ENCODE data around the gene GNAO1. TPM values are rescaled to one million over a fixed set of nuclear protein-coding genes. Genes with fewer than 3 reads are reported as not detected.

The GNAO1 gene
- polyA plus RNA-seq, 1 of the 3 experiments (the other 2 are of a cell fraction) = 0.30 TPM

DNA sequence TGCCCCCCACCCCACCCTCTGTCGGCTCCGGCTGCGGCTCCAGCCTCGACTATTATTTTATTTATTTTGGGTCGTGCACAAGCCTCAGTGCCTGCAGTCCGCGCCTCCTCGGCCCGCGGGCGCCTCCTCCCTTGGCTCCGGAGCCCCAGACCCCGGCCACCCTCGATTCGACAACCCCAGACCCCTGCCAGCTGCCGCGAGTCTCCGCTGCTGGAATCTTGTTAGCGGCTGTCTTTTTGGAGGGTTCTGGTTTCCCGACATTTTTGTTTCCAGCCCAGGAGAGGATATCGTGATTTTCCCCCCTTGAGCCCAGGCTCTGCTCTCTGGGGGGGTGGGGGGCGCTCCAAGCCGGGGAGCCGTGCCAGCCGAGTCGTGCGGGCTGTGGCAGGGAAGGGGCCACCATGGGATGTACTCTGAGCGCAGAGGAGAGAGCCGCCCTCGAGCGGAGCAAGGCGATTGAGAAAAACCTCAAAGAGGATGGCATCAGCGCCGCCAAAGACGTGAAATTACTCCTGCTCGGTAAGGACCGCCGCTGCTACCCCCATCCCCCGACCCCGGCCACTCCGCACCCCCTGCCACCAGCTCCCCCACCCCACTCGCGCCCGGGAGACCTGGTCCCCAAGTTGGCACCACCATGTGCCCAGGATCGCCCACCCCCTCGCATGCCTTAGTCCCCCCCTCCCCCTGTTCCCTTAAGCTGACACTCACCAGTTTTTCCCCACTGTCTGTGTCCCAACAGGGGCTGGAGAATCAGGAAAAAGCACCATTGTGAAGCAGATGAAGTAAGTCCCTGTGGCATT lies 746 bp downstream of the GNAO1 start:
- Histone ChIP-seq H3K9me2 (no peaks in the 10 kb centered on the region), H3K4me1 (ENCODE audit: control insufficient read depth in 1 of 2, insufficient read depth in 2 of 2, low read depth in 1 of 2, low read length in 1 of 2) (peaks cover 0 to 11% of the 10 kb centered on the region in 2 experiments; a peak in 2 of 4 replicates), H4K20me1 (ENCODE audit: insufficient read depth) (no peaks in the 10 kb centered on the region), H3K4me2 (peak overlapping the region; percentile 73; the same call in 1 of the 2 replicates), H3K27me3 (ENCODE audit: insufficient read depth) (peaks cover 46% of the 10 kb centered on the region), H3K9me3 (no peaks in the 10 kb centered on the region), H3K27ac (ENCODE audit: low read depth in 2 of 2, low read length in 1 of 2) (peak overlapping the region in 1 of 2 experiments; percentile 93; a peak in 2 of 4 replicates), H3K79me2 (ENCODE audit: insufficient read depth) (no peaks in the 10 kb centered on the region), H2AFZ (ENCODE audit: low read depth) (no peak overlapping the region), H3K9ac (no peak overlapping the region), H3K4me3 (ENCODE audit: low read depth in 2 of 2, low read length in 1 of 2) (peak overlapping the region; percentile 39 to 55; a peak in 3 of 4 replicates), H3K36me3 (replicated peaks in 1 of 2; ENCODE audit: control insufficient read depth in 1 of 2, insufficient read depth in 2 of 2, low read length in 1 of 2) (no peaks in the 10 kb centered on the region), H3F3A (replicated peaks; ENCODE audit: insufficient read depth) (peaks cover 3% of the 10 kb centered on the region)
- WGBS (ENCODE audit: low lambda C conversion rate) = 4% methylated on average over 21 of the region's 46 CpGs
- ChIA-PET POLR2A (interaction anchor here (1.1 to 2.0 kb wide), 4 partner anchors 71 to 126 kb away, joined by 3 to 6 read pairs (median 5); no protein-coding TSS in a partner anchor), CTCF (interaction anchor here (0.8 to 3.3 kb wide), 6 partner anchors 11 to 149 kb away, joined by 3 to 26 read pairs (median 4); no protein-coding TSS in a partner anchor)
- DNase-seq = peak; percentile 57
- TF ChIP-seq, protein P1, sequence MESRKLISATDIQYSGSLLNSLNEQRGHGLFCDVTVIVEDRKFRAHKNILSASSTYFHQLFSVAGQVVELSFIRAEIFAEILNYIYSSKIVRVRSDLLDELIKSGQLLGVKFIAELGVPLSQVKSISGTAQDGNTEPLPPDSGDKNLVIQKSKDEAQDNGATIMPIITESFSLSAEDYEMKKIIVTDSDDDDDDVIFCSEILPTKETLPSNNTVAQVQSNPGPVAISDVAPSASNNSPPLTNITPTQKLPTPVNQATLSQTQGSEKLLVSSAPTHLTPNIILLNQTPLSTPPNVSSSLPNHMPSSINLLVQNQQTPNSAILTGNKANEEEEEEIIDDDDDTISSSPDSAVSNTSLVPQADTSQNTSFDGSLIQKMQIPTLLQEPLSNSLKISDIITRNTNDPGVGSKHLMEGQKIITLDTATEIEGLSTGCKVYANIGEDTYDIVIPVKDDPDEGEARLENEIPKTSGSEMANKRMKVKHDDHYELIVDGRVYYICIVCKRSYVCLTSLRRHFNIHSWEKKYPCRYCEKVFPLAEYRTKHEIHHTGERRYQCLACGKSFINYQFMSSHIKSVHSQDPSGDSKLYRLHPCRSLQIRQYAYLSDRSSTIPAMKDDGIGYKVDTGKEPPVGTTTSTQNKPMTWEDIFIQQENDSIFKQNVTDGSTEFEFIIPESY (IDR thresholded peaks at IDR 0.05; ENCODE audit: borderline replicate concordance, low read depth) = no peak
- no peak for TF ChIP-seq TAF1 (IDR thresholded peaks at IDR 0.05; ENCODE audit: borderline replicate concordance, low read depth, low read length)
- no peak for TF ChIP-seq POLR2AphosphoS5 (IDR thresholded peaks at IDR 0.05; ENCODE audit: low read depth, low read length)
- TF ChIP-seq, protein P2, sequence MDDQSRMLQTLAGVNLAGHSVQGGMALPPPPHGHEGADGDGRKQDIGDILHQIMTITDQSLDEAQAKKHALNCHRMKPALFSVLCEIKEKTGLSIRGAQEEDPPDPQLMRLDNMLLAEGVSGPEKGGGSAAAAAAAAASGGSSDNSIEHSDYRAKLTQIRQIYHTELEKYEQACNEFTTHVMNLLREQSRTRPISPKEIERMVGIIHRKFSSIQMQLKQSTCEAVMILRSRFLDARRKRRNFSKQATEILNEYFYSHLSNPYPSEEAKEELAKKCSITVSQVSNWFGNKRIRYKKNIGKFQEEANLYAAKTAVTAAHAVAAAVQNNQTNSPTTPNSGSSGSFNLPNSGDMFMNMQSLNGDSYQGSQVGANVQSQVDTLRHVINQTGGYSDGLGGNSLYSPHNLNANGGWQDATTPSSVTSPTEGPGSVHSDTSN (IDR thresholded peaks at IDR 0.05) = no peak
- no peak for TF ChIP-seq YY1 (IDR thresholded peaks at IDR 0.05; ENCODE audit: low read depth)
- no peak for TF ChIP-seq GABPA (IDR thresholded peaks at IDR 0.05; ENCODE audit: low read depth)
- TF ChIP-seq FOXM1 (IDR thresholded peaks at IDR 0.05; ENCODE audit: low read depth) = no peak
- TF ChIP-seq, protein P3, sequence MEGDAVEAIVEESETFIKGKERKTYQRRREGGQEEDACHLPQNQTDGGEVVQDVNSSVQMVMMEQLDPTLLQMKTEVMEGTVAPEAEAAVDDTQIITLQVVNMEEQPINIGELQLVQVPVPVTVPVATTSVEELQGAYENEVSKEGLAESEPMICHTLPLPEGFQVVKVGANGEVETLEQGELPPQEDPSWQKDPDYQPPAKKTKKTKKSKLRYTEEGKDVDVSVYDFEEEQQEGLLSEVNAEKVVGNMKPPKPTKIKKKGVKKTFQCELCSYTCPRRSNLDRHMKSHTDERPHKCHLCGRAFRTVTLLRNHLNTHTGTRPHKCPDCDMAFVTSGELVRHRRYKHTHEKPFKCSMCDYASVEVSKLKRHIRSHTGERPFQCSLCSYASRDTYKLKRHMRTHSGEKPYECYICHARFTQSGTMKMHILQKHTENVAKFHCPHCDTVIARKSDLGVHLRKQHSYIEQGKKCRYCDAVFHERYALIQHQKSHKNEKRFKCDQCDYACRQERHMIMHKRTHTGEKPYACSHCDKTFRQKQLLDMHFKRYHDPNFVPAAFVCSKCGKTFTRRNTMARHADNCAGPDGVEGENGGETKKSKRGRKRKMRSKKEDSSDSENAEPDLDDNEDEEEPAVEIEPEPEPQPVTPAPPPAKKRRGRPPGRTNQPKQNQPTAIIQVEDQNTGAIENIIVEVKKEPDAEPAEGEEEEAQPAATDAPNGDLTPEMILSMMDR (IDR thresholded peaks at IDR 0.05) = no peak
- TF ChIP-seq RAD21 (IDR thresholded peaks at IDR 0.05; ENCODE audit: low read length) = no peak
- TF ChIP-seq, protein P4, sequence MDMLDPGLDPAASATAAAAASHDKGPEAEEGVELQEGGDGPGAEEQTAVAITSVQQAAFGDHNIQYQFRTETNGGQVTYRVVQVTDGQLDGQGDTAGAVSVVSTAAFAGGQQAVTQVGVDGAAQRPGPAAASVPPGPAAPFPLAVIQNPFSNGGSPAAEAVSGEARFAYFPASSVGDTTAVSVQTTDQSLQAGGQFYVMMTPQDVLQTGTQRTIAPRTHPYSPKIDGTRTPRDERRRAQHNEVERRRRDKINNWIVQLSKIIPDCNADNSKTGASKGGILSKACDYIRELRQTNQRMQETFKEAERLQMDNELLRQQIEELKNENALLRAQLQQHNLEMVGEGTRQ (IDR thresholded peaks at IDR 0.05; ENCODE audit: borderline replicate concordance, low read depth, low read length) = no peak
- TF ChIP-seq CHD2 (IDR thresholded peaks at IDR 0.05; ENCODE audit: low read length, partially characterized antibody) = no peak
- no peak for TF ChIP-seq SMC3 (IDR thresholded peaks at IDR 0.05; ENCODE audit: low read depth, low read length)
- TF ChIP-seq TEAD4 (IDR thresholded peaks at IDR 0.05; ENCODE audit: borderline replicate concordance, insufficient read depth) = no peak
- TF ChIP-seq, protein P5, sequence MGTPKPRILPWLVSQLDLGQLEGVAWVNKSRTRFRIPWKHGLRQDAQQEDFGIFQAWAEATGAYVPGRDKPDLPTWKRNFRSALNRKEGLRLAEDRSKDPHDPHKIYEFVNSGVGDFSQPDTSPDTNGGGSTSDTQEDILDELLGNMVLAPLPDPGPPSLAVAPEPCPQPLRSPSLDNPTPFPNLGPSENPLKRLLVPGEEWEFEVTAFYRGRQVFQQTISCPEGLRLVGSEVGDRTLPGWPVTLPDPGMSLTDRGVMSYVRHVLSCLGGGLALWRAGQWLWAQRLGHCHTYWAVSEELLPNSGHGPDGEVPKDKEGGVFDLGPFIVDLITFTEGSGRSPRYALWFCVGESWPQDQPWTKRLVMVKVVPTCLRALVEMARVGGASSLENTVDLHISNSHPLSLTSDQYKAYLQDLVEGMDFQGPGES (IDR thresholded peaks at IDR 0.05; ENCODE audit: low read depth, low read length) = no peak
- no peak for TF ChIP-seq EP300 (IDR thresholded peaks at IDR 0.05; ENCODE audit: borderline replicate concordance in 1 of 2, low read depth in 1 of 2, low read length in 1 of 2)
- no peak for TF ChIP-seq MXI1 (IDR thresholded peaks at IDR 0.05; ENCODE audit: low read depth, low read length)
- no peak for TF ChIP-seq RXRA (IDR thresholded peaks at IDR 0.05; ENCODE audit: borderline replicate concordance, low read depth)
- TF ChIP-seq JUND (IDR thresholded peaks at IDR 0.05) = no peak
